OCI-LY1 (cell line): ENCODE data around the gene TRIM39.

Source experiments
- CTCF ChIP-seq: fragments of 200-600 bp; sonication (generic), shearing (Covaris generic); IDR thresholded peaks from 2 replicates; pipeline ENCODE4 v1.5.1; 2017; ENCODE audit warnings: mild to moderate bottlenecking, antibody characterized with exemption, low read length, moderate library complexity, mixed read lengths
- EZH2 ChIP-seq: fragments of 200-600 bp; sonication (generic), shearing (Covaris generic); IDR thresholded peaks from 2 replicates; pipeline ENCODE4 v1.8.0; 2017; ENCODE audit warnings: borderline replicate concordance, mixed run types, mild to moderate bottlenecking, antibody characterized with exemption, low read length, moderate library complexity, mixed read lengths

DNA sequence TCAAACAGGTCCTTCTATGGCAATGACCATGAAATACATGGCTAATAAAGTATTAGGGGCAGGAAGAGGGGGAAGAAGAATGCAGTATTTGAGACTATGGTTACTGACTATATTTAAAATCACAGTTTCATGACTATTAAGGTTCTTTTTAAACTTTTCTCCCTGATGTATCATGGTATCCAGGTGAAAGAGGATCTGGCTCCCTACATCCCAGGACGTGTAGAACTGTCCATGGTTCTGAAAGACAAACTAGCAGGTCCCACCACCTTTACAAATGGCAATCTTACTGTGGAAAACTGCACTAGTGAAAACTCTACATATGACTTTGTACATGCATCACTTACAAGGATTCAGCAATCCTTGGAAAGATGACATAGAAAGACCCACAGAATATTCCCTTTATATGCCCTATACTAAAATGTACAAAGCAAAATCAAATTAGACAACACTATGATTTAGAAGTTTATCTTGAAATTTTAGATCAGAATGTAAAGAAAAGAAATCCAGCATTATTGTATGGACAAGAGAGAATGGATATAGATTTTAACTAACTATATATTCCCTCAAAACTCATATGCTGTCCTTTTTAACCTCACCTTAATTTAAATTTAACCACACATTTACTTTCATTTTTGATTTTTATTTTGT, 51.7 kb downstream of the TRIM39 start:
- TF ChIP-seq CTCF (no peak), EZH2 (no peak)
